Inflammatory macrophage (primary cell): ENCODE measurements around the gene ARHGAP19.
"Not testable (repeated sequence)": the region's sequence is repeated elsewhere in the genome, so short reads cannot be mapped to it uniquely, and the experiment has no call there.

Experiments
- DNase-seq, 2 donors: peaks; one replicate each; pipeline ENCODE4 v3.0.0-alpha.2; 2020 to 2022

ARHGAP19 gene

DNA sequence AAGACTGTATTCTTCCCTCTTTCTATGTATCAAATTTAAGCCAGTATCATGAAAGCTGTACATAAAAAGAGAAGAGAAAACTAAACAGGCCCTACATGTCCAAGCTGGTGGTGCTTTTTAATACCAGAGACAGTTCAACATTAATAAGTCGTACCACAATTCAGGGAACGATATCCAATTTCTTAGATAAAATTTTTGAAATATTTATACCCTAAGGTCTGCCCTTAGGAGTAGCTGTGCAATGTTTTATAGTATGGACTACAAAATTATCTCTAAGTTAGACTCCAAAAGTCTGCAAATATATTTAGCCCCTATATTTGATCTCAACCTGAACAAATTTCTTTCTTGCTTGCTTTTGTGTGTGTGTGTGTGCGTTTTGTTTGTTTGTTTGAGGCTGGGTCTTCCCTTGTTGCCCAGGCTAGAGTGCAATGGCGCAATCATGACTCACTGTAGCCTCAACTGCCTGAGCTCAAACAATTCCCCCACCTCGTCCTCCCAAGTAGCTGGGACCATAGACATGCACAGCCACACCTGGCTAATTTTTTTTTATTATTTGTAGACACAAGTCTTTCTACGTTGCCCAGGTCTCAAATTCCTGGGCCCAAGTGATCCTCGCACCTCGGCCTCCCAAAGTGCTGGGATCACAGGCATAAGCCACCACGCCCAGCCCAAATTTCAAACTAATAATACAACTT lies 13.2 kb downstream of the ARHGAP19 start:
- DNase-seq, result peak; percentile 5 to 10

DNA sequence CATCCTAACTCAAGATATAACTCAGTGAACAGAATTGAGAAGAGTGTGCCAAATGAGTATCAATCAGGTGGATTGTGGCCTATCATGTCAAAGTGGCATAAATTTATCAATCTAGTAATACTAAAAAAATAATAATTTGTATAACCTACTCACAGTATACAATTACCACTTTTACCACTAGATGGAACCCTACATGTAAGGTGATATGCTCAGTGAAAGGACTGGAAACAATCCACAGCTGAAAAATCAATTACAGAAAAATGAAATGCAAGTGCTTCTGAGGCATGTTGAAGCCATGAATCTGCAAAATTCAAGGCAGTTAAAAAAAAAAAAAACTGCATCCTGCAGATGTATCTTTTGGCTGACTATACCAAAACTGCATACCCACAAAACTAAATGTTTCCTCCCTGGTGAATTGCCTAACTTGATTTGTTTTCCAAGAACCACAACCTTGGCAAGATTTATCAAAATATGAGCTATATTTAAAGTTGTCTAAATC lies 13.9 kb downstream of the ARHGAP19 start:
- DNase-seq, result peak; percentile 19 to 72

DNA sequence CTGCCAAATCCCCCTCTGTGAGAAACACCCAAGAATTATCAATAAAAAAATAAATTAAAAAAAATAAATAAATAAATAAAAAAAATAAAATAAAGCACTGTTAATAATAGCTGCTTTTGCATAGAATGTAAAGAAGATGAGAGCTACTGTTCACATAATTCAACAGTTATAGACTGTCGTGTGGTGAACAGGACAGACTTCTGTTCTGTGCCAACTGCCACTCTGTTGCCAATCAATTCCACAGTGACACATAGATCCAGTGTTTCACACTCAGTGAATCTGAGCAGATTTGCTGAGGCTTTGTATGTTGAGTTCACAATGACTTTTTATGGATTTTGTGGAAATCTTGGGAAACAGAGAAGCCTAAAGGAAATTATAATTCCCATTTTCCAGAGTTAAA lies 14.9 kb downstream of the ARHGAP19 start:
- DNase-seq, result no peak

- no peak for DNase-seq
Measured at GRCh38 chr10:97274828-97275227, 17.6 kb downstream of the ARHGAP19 start.

DNA sequence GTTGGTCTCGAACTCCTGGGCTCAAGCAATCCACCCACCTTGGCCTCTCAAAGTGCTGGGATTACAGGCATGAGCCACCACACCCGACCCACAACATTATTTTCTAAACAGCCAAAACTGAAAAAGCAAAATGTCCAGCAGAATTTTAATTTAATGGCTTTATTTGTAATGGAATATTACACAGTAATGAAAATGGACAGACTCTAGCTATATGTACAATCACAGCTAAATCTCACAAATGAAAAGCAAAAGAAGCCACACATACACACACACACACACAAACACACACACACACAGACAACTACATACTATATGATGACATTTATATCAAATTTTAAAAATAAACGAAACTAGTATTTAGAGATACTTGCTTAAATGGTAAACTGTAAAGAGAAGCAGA lies 18.7 kb downstream of the ARHGAP19 start:
- no peak for DNase-seq

- no peak for DNase-seq
Measured at GRCh38 chr10:97270523-97271154, 21.8 kb downstream of the ARHGAP19 start.

- DNase-seq, result no peak
Measured at GRCh38 chr10:97267671-97268070, 24.8 kb downstream of the ARHGAP19 start.

DNA sequence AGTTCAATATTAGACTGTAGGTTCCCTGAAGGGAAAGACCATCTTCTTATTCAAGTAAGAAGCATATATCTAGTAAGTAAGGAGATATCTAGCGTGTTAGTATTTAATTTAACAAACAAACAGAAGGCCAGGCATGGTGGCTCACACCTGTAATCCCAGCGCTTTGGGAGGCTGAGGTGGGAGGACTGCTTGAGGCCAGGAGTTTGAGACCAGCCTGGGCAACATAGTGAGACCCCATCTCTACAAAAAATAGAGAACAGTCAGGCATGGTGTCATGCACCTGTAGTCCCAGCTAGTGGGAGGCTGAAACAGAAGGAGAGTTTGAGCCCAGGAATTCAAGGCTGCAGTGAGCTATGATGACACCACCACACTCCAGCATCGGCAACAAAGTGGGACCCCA lies 27.3 kb downstream of the ARHGAP19 start:
- not testable (repeated sequence) for DNase-seq

DNA sequence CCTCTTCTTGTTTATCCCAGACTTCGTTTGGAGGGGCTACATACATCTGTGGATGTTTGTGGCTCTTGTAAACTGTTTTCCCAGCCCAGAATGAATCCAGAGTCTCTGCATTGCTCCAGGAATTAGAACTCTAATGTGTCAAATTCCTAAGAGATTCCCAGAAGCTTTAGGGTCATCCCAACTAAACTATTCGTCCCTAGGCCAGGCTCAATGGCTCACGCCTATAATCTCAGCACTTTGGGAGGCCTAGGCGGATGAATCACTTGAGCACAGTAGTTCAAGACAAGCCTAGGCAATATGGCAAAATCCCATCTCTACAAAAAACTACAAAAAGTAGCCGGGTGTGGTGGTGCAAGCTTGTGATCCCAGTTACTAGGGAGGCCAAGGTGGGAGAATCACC lies 28.5 kb downstream of the ARHGAP19 start:
- no peak for DNase-seq

- DNase-seq, result no peak
Measured at GRCh38 chr10:97261656-97262055, 30.8 kb downstream of the ARHGAP19 start.

- no peak for DNase-seq
Measured at GRCh38 chr10:97261183-97261582, 31.3 kb downstream of the ARHGAP19 start.

- no peak for DNase-seq
Measured at GRCh38 chr10:97259119-97259518, 33.3 kb downstream of the ARHGAP19 start.

DNA sequence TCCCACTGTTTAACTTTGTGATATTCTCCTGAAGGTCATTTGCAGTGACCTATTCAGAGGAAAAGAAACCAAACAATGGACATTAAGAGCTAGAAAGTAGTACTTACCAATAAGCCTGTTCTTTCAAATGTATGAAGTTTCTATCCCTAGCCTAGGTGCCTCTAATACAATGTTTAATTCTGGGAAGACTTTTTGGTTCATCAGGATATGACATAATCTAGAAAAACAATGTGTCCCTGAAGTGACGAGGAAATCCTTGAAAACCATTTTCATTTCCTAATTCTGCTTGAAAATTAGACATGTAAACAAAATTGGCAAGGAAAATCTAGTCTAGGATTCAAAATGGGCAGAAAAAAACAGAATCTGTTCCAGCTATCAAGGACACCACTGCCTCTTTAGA lies 36.1 kb downstream of the ARHGAP19 start:
- no peak for DNase-seq

DNA sequence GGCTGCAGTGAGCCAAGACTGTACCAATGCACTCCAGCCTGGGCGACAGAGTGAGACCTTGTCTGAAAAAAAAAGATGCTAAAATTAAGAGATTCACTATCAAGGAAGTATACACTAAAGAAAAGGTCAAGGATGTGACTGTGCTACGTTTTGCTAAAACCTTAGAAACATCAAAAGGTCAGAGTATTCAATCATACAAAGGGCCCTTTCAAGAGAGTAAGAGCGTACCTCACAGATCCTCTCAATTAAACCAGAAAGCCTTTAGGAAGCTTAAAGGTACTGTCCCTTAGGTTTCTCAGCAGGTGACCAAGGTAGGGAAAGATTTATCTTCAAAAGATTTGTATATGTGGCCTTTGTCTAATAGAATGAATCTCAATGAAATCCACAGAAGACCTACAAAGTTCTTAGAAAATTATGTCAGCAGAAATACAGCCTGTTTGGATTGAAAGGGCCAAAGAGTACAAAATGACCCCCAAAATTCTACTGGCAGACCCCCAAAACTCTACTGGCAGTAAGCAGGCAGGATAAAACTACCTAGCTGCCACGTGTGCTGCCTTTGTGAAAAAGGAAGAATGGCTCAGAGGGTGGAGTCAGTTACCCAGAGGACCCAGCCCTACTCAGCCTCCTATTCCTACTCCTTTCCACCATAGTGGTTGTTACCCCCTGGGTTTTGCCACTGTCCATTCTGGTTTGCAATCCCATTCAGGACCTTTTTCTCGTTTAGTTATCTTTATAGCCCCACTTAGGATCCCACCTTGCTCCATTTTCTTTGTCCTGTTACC lies 36.7 kb downstream of the ARHGAP19 start:
- DNase-seq, result no peak

DNA sequence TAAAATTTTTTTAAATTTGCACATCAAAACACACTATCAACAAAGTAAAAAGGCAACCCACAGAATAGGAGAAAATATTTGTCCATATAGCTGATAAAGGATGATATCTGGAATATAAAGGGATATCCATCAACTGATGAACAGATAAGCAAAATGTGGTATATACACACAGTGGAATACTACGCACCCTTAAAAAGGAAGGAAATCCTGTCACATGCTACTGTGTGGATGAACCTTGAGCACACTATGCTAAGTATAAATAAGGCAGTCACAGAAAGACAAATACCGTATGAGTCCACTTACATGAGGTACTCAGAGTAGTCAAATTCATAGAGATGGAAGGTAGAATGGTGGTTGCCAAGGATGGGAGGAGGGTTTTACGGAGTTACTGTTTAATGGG lies 37.7 kb downstream of the ARHGAP19 start:
- DNase-seq, result no peak

DNA sequence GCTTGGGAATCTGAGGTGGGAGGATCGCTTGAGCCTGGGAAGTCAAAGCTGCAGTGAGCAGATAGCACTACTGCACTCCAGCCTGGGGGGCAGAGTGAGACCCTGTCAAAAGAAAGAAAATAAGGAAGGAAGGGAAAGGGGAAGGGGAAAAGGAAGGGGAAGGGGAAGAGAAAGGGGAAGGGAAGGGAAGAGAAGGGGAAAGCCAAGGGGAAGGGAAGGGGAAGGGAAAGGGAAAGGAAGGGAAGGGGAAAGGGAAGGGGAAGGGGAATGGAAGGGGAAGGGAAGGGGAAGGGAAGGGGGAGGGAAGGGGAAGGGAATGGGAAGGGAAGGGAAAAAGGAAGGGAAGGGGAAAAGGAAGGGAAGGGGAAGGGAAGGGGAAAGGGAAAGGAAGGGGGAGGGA lies 41.5 kb downstream of the ARHGAP19 start:
- no peak for DNase-seq

DNA sequence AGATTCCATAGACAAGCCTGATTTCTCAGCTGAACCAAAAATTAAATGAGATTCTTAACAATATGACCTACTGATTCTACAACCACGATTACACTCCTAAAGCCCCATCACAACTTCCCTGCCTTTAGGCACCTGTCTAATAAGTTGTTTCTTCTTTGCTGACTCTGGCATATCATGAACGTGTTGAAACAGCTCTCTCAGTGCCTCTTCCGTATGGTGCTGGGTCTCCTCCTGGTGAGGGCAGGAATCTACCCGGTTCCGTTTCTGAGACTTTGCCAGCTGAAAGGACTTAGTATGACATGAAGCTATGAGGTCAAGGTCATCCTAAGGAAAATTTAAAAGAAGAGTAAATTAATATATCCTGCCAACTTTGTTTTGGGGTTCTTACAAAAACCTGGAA lies 48.6 kb downstream of the ARHGAP19 start:
- no peak for DNase-seq

DNA sequence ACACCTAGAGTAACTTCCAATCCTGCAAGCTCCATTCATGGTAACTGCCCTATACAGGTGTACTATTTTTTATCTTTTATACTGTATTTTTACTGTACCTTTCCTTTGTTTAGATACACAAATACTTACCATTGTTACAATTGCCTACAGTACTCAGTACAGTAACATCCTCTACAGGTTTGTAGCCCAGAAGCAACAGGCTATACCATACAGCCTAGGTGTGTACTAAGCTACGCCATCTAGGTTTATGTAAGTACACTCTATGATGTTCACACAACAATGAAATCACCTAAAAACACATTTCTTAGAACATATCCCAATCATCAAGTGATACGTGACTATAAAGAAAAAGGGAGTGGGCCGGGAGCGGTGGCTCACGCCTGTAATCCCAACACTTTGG lies 53.6 kb downstream of the ARHGAP19 start:
- no peak for DNase-seq

GRCh38 chr10:97235353-97235752 lies 57.1 kb downstream of the ARHGAP19 start:
- DNase-seq, result no peak

DNA sequence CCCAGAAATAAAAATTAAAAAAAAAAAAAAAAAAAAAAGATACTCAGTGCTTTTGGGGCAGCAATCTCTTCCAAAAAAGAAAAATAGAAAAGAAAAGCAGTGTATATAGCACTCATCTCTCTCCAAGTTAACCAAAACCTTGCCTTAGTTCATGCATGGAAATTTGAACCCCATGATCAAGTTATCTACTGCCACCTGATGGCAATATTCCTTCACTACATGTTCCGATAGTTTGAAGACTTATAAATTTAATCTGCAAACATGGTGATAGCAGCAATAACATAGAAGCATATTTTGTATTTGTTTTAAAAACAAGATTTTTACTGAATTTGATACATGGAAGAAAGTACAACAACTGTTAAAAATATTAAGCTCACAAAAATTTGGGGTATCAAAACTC lies 58.0 kb downstream of the ARHGAP19 start:
- peak; percentile 53 to 65 for DNase-seq

DNA sequence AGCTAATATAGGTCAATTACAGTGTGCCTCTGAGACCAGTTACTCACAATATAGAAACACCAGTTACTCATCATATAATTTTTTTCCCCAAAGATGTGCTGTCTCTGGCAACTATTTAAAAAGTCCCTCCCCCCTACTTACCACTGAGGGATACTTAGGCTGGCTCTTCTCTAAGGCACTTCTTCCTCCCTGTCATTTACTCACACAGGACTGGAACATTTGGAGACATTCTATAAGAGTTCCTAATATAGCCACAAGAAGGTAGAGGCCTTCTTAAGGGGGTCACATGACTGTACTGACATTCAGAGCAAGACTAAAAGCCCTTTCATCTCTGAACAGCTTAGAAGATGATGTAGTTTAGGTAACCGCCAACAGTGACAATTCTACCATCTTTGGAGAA lies 62.3 kb downstream of the ARHGAP19 start:
- DNase-seq, result no peak

GRCh38 chr10:97229322-97230015 lies 63.0 kb downstream of the ARHGAP19 start:
- peak; percentile 62 to 64 for DNase-seq

GRCh38 chr10:97228775-97229157 lies 63.7 kb downstream of the ARHGAP19 start:
- DNase-seq, result no peak
